GM19035 (cell line): ENCODE data around the gene PTPRC.

Experiments used
- ATAC-seq: cut with Tn5 transposase; IDR thresholded peaks from one replicate; pipeline ENCODE4 v1.9.1; 2021; ENCODE audit not compliant: unreplicated experiment

The PTPRC gene

DNA sequence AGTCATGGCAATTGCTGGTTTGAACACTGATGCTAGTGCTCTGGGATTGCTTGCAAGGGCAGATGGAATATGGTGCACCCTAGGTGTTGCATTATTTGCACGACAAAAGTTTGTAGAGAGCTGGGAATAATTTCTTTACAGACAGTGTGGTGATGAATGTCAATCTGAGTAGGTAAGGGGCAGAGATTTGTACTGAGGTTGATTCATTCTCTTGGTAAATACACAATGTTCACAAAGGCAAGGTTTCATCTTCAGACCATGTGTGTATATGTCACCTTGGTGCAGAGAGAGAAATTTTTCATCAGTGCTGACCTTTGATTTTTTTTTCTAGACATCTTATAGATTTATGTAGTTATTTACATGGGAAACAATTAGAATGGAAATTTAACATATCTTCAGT is 5.0 kb downstream of the PTPRC start:
- ATAC-seq, result no peak

- ATAC-seq, result no peak
Observed at GRCh38 chr1:198647055-198647454, 8.2 kb downstream of the PTPRC start.

DNA sequence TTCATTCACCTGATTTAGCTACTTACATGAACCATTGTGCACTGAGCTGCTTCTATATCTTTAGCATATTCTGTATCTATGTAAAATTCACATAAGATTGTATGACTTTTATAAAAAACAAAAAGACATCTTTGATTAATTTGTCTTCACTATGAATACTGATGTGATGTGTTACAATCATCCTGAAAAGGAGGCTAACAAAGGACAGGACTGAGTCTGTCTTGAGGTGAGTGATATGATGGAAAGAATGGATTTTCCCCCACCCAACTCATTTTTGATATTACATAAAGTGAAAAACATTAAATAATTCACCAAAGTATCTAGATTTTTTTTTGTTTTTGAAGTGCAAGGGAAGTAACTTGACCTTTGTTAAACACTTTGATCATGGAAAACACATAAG is 9.8 kb downstream of the PTPRC start:
- ATAC-seq, result no peak

DNA sequence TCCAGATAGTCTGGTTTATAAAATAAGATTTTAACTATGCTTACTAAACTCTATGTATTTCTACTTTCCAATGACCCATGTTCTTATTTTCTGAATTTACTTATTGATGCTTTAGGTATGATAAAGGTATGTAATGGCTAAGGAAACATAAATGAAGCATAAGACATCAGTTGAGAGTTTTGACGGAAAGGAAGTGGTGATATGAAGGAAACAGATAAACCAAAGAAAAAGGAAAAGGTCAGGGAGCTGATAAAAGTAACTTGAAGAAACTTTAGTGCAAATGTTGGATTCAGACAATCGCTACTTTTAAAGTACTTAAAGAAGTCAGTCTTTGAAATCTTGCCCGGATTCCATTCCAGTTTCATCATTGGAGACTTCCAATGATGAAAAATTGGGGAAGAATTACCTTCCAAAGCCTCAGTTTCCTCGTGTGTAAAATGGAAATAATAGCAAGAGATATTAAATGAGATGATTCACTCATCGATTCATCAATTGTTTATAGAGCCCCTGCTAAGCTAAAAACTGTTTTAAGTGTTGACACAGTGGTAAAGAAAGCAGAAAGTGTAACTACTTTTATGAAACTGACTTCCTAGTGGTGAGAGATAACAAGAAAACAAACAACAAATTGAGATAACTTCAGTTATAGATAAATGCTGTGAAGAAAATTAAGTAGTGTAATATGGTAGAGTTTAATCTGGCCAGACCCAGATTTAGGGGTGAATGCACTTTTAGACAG is 10.6 kb downstream of the PTPRC start:
- no peak for ATAC-seq

DNA sequence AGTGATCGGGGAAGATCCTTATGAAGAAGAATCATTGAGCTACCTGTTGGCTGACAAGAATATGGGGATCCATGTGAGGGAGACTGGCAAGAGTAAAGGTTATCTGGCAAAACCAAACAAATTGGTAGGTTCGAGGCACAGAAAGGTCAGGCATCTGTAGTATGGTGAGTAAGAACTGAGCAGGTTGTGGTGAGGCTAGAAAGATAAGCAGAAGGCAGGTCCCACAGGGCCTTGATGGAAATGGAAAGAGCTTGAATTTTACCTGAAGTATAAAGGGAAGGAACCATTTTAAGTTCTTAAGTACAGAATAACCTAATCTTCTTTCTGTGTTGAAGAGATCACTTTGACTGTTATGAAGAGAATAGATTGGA is 11.1 kb downstream of the PTPRC start:
- no peak for ATAC-seq

GRCh38 chr1:198650506-198650905 is 11.7 kb downstream of the PTPRC start:
- ATAC-seq, result no peak

- peak; percentile 45 for ATAC-seq
Observed at GRCh38 chr1:198651650-198652400, 13.0 kb downstream of the PTPRC start.

DNA sequence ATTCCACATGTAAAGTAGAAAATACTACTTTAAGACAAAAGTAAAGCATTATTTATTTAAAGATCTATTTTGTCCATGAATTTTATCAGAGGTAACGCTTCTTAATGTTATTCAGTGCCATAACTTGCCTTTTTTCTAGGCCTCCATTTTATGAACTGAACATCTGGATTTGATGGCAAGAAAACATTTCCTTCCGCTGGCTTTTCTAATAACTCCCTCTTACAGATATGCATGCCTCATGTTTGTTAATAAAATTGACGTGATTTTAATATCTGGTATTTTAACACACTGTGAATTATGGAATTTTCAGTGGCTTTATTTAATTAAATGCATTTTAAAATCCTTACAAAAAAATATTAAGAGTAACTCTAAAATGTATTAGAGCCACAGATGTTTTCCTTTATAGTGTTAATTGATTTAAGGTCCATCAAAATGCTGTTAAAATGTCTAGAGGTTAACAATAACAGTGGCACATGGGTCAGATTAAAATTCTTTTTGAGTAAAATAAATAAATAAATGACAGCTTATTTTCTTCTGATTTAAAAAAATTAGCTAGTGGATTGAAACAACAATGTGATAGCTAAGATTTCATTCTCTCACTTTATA is 15.1 kb downstream of the PTPRC start:
- no peak for ATAC-seq

- no peak for ATAC-seq
Observed at GRCh38 chr1:198655459-198656121, 16.8 kb downstream of the PTPRC start.

DNA sequence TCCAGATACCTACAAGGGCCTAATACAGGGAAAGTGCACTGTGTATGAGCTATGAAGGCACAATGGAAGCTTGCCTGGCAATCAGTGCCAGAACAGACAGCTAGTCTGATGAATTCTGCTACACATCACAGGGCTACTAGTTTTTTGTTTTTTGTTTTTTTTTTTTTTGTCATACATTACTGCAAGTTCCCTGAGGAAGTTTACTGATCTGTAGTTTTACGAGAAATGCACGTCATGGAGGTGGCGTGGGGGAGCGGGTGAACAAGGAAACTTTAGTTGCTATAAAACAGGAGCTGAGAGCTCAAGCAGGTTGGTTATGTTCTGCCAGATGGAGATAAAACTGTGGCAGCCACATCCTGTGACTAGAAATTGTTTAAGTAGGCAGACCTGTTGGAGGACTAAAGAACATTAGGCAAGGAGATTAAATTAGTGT is 17.7 kb downstream of the PTPRC start:
- no peak for ATAC-seq

DNA sequence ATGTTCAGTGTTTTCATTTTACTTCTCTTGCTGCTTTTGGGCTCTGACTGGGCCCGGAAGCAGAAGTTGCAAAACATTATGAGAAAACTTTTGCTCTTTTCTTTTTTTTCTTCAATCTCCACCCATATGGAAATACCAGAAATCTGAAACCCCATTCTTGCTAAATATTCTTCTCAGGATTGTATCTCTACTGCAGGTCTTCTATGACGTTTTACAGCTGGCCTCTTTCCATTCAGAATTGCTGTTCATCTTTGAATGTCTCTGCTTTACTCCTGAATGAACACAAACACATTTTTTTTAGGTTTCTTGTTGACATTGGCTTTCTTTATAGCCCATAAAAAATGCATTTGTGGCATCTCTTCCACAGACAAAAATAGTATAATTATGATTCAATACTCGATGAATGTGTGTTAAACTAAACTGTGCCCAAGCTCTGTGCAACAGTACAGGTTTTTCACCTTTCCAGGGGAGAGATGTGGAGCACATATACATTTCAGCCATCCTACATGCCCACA is 18.8 kb downstream of the PTPRC start:
- ATAC-seq, result peak; percentile 40

- ATAC-seq, result no peak
Observed at GRCh38 chr1:198660341-198661261, 21.8 kb downstream of the PTPRC start.

DNA sequence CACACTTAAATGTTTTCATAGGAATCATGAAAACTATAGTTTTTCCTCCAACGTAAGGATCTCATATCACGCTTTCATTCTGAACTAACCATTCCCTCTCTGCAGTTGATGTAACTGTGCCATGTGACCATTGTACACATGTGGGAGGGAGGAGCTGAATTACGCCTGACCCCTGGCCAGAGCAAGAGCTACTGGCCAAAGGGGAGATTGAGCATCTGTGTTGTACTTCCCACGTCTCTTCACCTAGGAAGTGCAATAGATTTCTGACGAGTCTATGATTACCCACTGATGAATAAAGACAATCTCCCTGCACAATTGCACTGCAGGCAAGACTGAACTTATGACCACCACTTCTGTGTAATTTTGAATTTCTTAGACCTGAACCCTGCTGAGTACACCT is 24.0 kb downstream of the PTPRC start:
- ATAC-seq, result no peak

- peak; percentile 20 for ATAC-seq
Observed at GRCh38 chr1:198664068-198664788, 25.4 kb downstream of the PTPRC start.

DNA sequence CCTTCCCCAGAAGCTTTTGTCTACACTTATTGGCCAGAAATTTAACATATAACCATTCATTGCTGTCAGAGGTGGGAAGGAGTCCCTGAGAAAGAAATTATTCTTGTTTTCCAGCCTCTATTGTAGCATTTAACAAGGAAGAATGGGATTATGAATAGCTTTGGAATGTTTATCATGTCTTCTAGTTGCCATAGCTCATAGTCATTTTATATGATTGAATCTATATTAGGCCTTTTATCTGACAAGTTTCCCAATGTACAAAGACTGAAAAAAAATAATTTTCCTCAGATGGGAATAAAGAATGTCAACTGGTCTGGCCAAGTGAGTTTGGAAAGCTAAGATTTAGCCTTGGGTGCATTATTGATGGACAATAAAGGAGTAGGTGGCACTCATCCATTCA is 28.3 kb downstream of the PTPRC start:
- ATAC-seq, result no peak

GRCh38 chr1:198667807-198668206 is 29.0 kb downstream of the PTPRC start:
- ATAC-seq, result no peak

- peak; percentile 72 for ATAC-seq
Observed at GRCh38 chr1:198669023-198669698, 30.3 kb downstream of the PTPRC start.

GRCh38 chr1:198669771-198670170 is 30.9 kb downstream of the PTPRC start:
- ATAC-seq, result no peak

GRCh38 chr1:198671136-198671535 is 32.3 kb downstream of the PTPRC start:
- ATAC-seq, result peak; percentile 45
